H9 (cell line): ENCODE measurements around the gene RS1. TPM values are rescaled to one million over a fixed set of nuclear protein-coding genes. Genes with fewer than 3 reads are reported as not detected.

Experiments used
- DNase-seq: peaks from one replicate; pipeline ENCODE4 v3.0.0-alpha.2; 2017
- H2AFZ ChIP-seq: one replicate; pipeline ENCODE4 v1.6.1; 2013; ENCODE audit warnings: mild to moderate bottlenecking, low read length, control low read depth, moderate library complexity
- H2AK5ac ChIP-seq: 2 replicates; pipeline ENCODE4 v1.6.1; 2013; ENCODE audit warnings: low read length, control low read depth, mixed read lengths; ENCODE audit not compliant: insufficient read length
- H2BK120ac ChIP-seq: one replicate; pipeline ENCODE4 v1.6.1; 2013; ENCODE audit warnings: low read depth, mild to moderate bottlenecking, low read length, control low read depth, inconsistent platforms; ENCODE audit not compliant: poor library complexity, severe bottlenecking
- H2BK12ac ChIP-seq: 2 replicates; pipeline ENCODE4 v1.6.1; 2013; ENCODE audit warnings: low read length, control low read depth, mixed read lengths, low read depth; ENCODE audit not compliant: insufficient read length
- H2BK15ac ChIP-seq: 2 replicates; pipeline ENCODE4 v1.6.1; 2013; ENCODE audit warnings: low read depth, low read length, control low read depth
- H2BK20ac ChIP-seq: one replicate; pipeline ENCODE4 v1.6.1; 2013; ENCODE audit warnings: low read depth, mild to moderate bottlenecking, low read length, control low read depth, inconsistent platforms; ENCODE audit not compliant: poor library complexity, severe bottlenecking
- H2BK5ac ChIP-seq: 2 replicates; pipeline ENCODE4 v1.6.1; 2013; ENCODE audit warnings: low read length, control low read depth, mixed read lengths; ENCODE audit not compliant: insufficient read length
- H3K14ac ChIP-seq: 2 replicates; pipeline ENCODE4 v1.6.1; 2013; ENCODE audit warnings: low read length, control low read depth; ENCODE audit not compliant: insufficient read depth
- H3K18ac ChIP-seq: 2 replicates; pipeline ENCODE4 v1.6.1; 2013; ENCODE audit warnings: low read depth, mild to moderate bottlenecking, mixed read lengths, low read length, control low read depth; ENCODE audit not compliant: insufficient read length
- H3K23ac ChIP-seq: 2 replicates; pipeline ENCODE4 v1.6.1; 2013; ENCODE audit warnings: low read length, control low read depth, mixed read lengths, low read depth; ENCODE audit not compliant: insufficient read length
- H3K23me2 ChIP-seq: 2 replicates; pipeline ENCODE4 v1.6.1; 2013; ENCODE audit warnings: low read depth, mild to moderate bottlenecking, mixed read lengths, low read length, control low read depth; ENCODE audit not compliant: insufficient read length, poor library complexity, severe bottlenecking
- H3K27ac ChIP-seq: 2 replicates; pipeline ENCODE4 v1.5.1; 2013; ENCODE audit warnings: low read length, control low read depth, mixed read lengths, low read depth; ENCODE audit not compliant: insufficient read length
- H3K27me3 ChIP-seq: 2 replicates; pipeline ENCODE4 v1.6.1; 2013; ENCODE audit warnings: low read length, control low read depth, inconsistent platforms; ENCODE audit not compliant: insufficient read depth
- H3K4ac ChIP-seq: 2 replicates; pipeline ENCODE4 v1.6.1; 2013; ENCODE audit warnings: low read depth, mild to moderate bottlenecking, control low read depth, inconsistent platforms, low read length, moderate library complexity
- H3K4me1 ChIP-seq: 2 replicates; pipeline ENCODE4 v1.6.1; 2013; ENCODE audit warnings: low read length, control low read depth, inconsistent platforms; ENCODE audit not compliant: insufficient read depth
- H3K4me2 ChIP-seq: 2 replicates; pipeline ENCODE4 v1.6.1; 2013; ENCODE audit warnings: low read length, control low read depth, mixed read lengths; ENCODE audit not compliant: insufficient read length, insufficient read depth
- H3K56ac ChIP-seq: 2 replicates; pipeline ENCODE4 v1.6.1; 2013; ENCODE audit warnings: low read depth, mild to moderate bottlenecking, mixed read lengths, low read length, control low read depth; ENCODE audit not compliant: insufficient read length
- H3K79me1 ChIP-seq: 2 replicates; pipeline ENCODE4 v1.6.1; 2013; ENCODE audit warnings: low read depth, mild to moderate bottlenecking, moderate library complexity, low read length, control low read depth, inconsistent platforms; ENCODE audit not compliant: insufficient read depth, poor library complexity, severe bottlenecking
- H3K79me2 ChIP-seq: 2 replicates; pipeline ENCODE4 v1.6.1; 2013; ENCODE audit warnings: low read length, control low read depth, inconsistent platforms; ENCODE audit not compliant: insufficient read depth
- H3K9ac ChIP-seq: 2 replicates; pipeline ENCODE4 v1.6.1; 2013; ENCODE audit warnings: low read length, control low read depth, mixed read lengths; ENCODE audit not compliant: insufficient read length; ENCODE audit errors: extremely low read depth
- H3K9me3 ChIP-seq: one replicate; pipeline ENCODE4 v1.6.1; 2013; ENCODE audit warnings: low read depth, low read length, inconsistent platforms; ENCODE audit not compliant: control insufficient read depth
- H3T11ph ChIP-seq: one replicate; pipeline ENCODE4 v1.6.1; 2013; ENCODE audit warnings: mild to moderate bottlenecking, low read length, control low read depth, inconsistent platforms
- H4K20me1 ChIP-seq: one replicate; pipeline ENCODE4 v1.6.1; 2013; ENCODE audit not compliant: control insufficient read depth, insufficient read length, insufficient read depth
- H4K5ac ChIP-seq: 2 replicates; pipeline ENCODE4 v1.6.1; 2013; ENCODE audit warnings: low read depth, mild to moderate bottlenecking, mixed read lengths, low read length, control low read depth; ENCODE audit not compliant: insufficient read length
- H4K8ac ChIP-seq: replicated peaks from 2 replicates; pipeline ENCODE4 v1.6.1; 2013; ENCODE audit warnings: low read length, control low read depth, mixed read lengths, low read depth; ENCODE audit not compliant: insufficient read length
- H4K91ac ChIP-seq: 2 replicates; pipeline ENCODE4 v1.6.1; 2013; ENCODE audit warnings: low read depth, mild to moderate bottlenecking, moderate library complexity, mixed read lengths, low read length, control low read depth; ENCODE audit not compliant: insufficient read length
- H3K27ac Mint-ChIP-seq, 3 experiments: 2 replicates in 2 of 3; 3 replicates in 1 of 3; pipeline ENCODE4 v1.8.0; 2020 to 2021; ENCODE audit warnings: mixed read lengths in 3 of 3, mild to moderate bottlenecking in 1 of 3, moderate library complexity in 1 of 3
- H3K27me3 Mint-ChIP-seq: 2 replicates; pipeline ENCODE4 v1.8.0; 2021; ENCODE audit warnings: low read depth, mild to moderate bottlenecking, moderate library complexity, mixed read lengths
- H3K36me3 Mint-ChIP-seq, 3 experiments: 2 replicates in 2 of 3; 3 replicates in 1 of 3; pipeline ENCODE4 v1.8.0; 2020 to 2021; ENCODE audit warnings: low read depth in 3 of 3, mixed read lengths in 3 of 3; ENCODE audit not compliant: insufficient read depth in 1 of 3
- H3K4me1 Mint-ChIP-seq, 2 experiments: 2 replicates each; pipeline ENCODE4 v1.8.0; 2020; ENCODE audit warnings: mixed read lengths in 2 of 2
- H3K4me3 Mint-ChIP-seq, 2 experiments: 2 replicates in 1 of 2; 3 replicates in 1 of 2; pipeline ENCODE4 v1.8.0; 2020 to 2021; ENCODE audit warnings: mild to moderate bottlenecking in 2 of 2, mixed read lengths in 2 of 2, moderate library complexity in 1 of 2
- H3K9me3 Mint-ChIP-seq, 2 experiments: 2 replicates in 1 of 2; 3 replicates in 1 of 2; pipeline ENCODE4 v1.8.0; 2020; ENCODE audit warnings: mild to moderate bottlenecking in 2 of 2, mixed read lengths in 2 of 2, moderate library complexity in 1 of 2
- WGBS: extraction: QIAGEN DNeasy Blood & Tissue Kit; methylation state at CpG from one replicate; pipeline ENCODE4 v1.1.7; 2013; ENCODE audit warnings: missing lambda C conversion rate, low lambda C conversion rate, mixed read lengths; ENCODE audit not compliant: insufficient read length; ENCODE audit errors: extremely low coverage; 5-methylcytosine and 5-hydroxymethylcytosine counted together
- total RNA-seq: library from RNA; stranded (reverse); gene quantifications from 2 replicates; pipeline ENCODE4 v1.2.1, GENCODE V29; 2021
- TF ChIP-seq, protein P1 (sequence below): fragments of 200-600 bp; sonication (generic); conservative IDR thresholded peaks from 3 replicates; pipeline ENCODE4 v1.8.0; 2021; ENCODE audit warnings: antibody characterized with exemption, mild to moderate bottlenecking

The RS1 gene
- total RNA-seq, 1 experiment from 2014 or later = not detected

DNA sequence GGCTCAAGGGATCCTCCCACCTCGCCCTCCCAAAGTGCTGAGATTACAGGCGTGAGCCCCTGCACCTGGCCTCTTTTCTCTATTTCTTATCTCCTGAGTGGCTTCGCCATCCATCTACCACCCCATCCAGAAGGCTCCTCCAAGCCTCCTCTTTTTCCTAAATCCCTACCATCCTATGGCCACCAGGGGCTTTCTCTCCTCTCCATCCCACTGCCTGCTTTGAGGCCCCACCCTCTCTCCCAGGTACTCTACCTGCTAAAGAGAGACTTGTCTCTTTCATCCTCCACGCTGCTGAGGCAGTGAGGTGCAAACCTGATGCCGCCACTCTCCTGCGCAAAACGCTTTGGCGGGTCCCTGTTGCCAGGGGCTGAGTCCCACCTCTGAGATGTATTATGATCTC is 7.0 kb downstream of the RS1 start:
- Histone ChIP-seq H3K4me2 (no peak overlapping the region), H3K9me3 (peaks cover 47% of the 10 kb centered on the region), H2AK5ac (no peak overlapping the region), H3K79me2 (no peaks in the 10 kb centered on the region), H2BK12ac (no peak overlapping the region), H3K14ac (no peak overlapping the region), H4K20me1 (no peaks in the 10 kb centered on the region), H3K18ac (no peak overlapping the region), H3K4ac (no peak overlapping the region), H2AFZ (no peak overlapping the region), H2BK5ac (no peak overlapping the region), H4K5ac (no peak overlapping the region), H3K27me3 (no peaks in the 10 kb centered on the region), H3K56ac (no peak overlapping the region), H3K79me1 (no peaks in the 10 kb centered on the region), H2BK120ac (no peak overlapping the region), H3K9ac (no peak overlapping the region), H3K4me1 (no peaks in the 10 kb centered on the region), H4K91ac (no peak overlapping the region), H2BK15ac (no peak overlapping the region), H3K23me2 (no peaks in the 10 kb centered on the region), H3T11ph (no peak overlapping the region), H3K27ac (no peak overlapping the region), H2BK20ac (no peak overlapping the region), H4K8ac (no peak overlapping the region), H3K23ac (no peak overlapping the region)
- H3K4me3 Mint-ChIP-seq = no peak overlapping the region; a peak in 1 of 5 replicates
- no peak overlapping the region for H3K27ac Mint-ChIP-seq
- TF ChIP-seq, protein P1, sequence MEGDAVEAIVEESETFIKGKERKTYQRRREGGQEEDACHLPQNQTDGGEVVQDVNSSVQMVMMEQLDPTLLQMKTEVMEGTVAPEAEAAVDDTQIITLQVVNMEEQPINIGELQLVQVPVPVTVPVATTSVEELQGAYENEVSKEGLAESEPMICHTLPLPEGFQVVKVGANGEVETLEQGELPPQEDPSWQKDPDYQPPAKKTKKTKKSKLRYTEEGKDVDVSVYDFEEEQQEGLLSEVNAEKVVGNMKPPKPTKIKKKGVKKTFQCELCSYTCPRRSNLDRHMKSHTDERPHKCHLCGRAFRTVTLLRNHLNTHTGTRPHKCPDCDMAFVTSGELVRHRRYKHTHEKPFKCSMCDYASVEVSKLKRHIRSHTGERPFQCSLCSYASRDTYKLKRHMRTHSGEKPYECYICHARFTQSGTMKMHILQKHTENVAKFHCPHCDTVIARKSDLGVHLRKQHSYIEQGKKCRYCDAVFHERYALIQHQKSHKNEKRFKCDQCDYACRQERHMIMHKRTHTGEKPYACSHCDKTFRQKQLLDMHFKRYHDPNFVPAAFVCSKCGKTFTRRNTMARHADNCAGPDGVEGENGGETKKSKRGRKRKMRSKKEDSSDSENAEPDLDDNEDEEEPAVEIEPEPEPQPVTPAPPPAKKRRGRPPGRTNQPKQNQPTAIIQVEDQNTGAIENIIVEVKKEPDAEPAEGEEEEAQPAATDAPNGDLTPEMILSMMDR = peak; percentile 56
- H3K27me3 Mint-ChIP-seq = peaks cover 3% of the 10 kb centered on the region
- WGBS = no CpG with 5 or more reads among the region's 8 CpGs
- H3K4me1 Mint-ChIP-seq = peaks cover 3 to 7% of the 10 kb centered on the region in 2 experiments; a peak in 3 of 4 replicates
- peaks cover 67 to 75% of the 10 kb centered on the region in 2 experiments for H3K9me3 Mint-ChIP-seq
- peaks cover 0 to 3% (median 2%) of the 10 kb centered on the region in 3 experiments; a peak in 1 of 7 replicates for H3K36me3 Mint-ChIP-seq
- DNase-seq = peak; percentile 59
